ENCODE results near the gene RCAN1.
"Not testable (repeated sequence)": the region's sequence is repeated elsewhere in the genome, so short reads cannot be mapped to it uniquely, and the experiment has no call there.

Gene RCAN1

DNA sequence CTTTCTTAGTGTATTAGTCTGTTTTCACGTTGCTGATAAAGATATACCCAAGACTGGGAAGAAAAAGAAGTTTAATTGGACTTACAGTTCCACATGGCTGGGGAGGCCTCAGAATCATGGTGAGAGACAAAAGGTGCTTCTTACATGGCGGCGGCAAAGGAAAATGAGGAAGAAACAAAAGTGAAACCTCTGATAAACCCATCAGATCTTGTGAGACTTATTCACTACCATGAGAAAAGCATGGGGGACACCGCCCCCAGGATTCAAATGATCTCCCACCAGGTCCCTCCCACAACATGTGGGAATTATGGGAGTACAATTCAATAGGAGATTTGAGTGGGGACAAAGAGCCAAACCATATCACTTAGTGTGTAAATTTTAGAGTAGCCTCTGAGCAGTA is 46.1 kb downstream of the RCAN1 start:
- peak; percentile 14 to 51 for DNase-seq

DNA sequence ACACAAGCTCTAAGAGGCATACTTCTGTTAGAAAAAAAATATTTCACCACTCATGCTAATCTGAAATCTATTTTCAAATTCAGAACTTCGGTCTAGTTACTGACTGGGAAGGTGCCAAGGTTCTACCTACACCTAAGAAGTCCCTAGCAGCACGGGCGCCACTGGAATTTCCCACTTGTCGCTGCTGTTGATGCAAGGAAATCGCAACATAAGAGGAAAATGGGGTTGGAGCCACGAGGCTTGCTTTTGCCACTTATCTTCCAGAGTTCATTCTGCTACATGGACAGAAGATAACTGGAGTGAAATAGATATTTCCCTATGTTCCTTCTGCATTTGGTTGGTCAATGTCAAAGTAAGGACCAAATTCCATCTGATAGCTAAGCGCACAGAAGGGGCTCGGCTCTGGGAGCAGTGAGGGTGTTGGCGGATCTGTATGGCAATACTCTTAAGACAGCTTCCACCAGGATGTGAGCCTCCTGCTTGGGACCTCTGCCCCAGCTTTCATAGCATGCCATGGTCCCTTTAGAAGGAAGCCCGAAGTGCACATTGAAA is 47.2 kb downstream of the RCAN1 start:
- no peak for DNase-seq

GRCh38 chr21:34565238-34565637 is 49.7 kb downstream of the RCAN1 start:
- DNase-seq = no peak

- not testable (repeated sequence) for DNase-seq
Measured at GRCh38 chr21:34563370-34563769, 51.5 kb downstream of the RCAN1 start.

- no peak for DNase-seq
Measured at GRCh38 chr21:34561806-34562205, 53.1 kb downstream of the RCAN1 start.

DNA sequence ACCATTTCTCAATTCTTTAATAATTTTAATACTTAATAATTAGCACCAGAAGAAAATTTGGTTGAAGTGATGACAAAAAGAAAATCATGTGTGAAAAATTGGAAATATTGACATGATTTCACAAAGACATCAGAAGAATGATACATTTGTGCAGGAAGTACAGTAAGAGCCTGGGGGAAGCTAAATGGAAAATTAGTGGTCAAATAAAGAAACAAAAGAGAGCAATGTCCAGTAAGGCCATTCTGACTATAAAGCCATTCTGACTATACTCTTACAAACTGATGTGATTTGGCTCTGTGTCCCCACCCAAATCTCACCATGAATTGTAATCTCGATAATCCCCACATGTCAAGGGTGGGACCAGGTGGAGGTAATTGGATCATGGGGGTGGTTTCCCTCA is 54.3 kb downstream of the RCAN1 start:
- DNase-seq = no peak

DNA sequence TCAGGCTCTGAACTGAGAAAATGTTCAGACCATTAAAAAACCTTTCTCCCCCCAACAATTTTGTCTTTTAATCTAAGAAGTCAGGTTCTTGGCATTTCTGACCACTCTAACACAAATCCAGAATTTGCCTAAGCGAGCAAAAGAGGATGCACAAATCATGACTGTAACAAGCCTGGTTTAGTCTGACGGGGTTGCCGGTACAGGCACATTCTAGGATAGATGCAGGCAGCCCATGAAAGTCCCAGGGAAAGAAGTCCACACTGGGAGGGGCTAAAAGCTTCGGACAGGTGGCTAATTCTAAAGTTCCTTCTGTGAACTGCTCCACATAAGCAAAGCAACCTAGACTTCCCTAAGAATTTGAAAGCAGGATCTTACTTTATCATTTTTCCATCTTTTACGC is 54.9 kb downstream of the RCAN1 start:
- DNase-seq = no peak

- no peak for DNase-seq
Measured at GRCh38 chr21:34559089-34559631, 55.8 kb downstream of the RCAN1 start.

GRCh38 chr21:34558166-34558565 is 56.7 kb downstream of the RCAN1 start:
- DNase-seq = no peak

DNA sequence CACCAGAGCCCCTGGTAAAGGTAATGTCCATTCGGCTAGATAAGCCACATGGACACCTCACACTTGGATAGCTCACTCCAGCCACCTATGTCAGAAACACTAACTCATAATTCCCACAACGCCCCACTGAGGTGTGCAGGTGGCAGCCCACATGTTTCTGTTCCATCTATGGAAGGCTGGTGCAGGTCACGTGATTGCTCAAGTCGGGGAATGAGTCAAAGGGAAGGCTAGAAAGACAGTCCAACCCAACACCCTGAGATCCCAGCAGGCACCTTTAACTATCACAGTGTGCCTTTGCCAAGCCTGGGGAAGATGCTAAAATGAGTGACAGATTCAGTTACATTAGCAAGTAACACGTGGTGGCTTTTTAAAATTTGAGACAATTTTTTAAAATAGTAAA is 57.7 kb downstream of the RCAN1 start:
- DNase-seq = no peak

DNA sequence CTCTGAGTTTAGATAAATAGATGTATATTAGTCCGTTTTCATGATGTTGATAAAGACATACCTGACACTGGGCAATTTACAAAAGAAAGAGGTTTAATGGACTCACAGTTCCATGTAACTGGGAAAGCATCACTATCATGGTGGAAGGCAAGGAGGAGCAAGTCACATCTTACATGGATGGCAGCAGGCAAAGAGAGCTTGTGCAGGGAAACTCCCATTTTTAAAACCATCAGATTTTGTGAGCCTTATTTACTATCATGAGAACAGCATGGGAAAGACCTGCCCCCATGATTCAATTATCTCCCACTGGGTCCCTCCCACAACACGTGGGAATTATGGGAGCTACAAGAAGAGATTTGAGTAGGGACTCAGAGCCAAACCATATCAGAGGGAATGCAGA is 60.2 kb downstream of the RCAN1 start:
- not testable (repeated sequence) for DNase-seq

GRCh38 chr21:34554227-34554626 is 60.7 kb downstream of the RCAN1 start:
- no peak for DNase-seq

GRCh38 chr21:34553151-34553952 is 61.6 kb downstream of the RCAN1 start:
- DNase-seq = no peak

- DNase-seq = no peak
Measured at GRCh38 chr21:34552360-34553098, 62.4 kb downstream of the RCAN1 start.

DNA sequence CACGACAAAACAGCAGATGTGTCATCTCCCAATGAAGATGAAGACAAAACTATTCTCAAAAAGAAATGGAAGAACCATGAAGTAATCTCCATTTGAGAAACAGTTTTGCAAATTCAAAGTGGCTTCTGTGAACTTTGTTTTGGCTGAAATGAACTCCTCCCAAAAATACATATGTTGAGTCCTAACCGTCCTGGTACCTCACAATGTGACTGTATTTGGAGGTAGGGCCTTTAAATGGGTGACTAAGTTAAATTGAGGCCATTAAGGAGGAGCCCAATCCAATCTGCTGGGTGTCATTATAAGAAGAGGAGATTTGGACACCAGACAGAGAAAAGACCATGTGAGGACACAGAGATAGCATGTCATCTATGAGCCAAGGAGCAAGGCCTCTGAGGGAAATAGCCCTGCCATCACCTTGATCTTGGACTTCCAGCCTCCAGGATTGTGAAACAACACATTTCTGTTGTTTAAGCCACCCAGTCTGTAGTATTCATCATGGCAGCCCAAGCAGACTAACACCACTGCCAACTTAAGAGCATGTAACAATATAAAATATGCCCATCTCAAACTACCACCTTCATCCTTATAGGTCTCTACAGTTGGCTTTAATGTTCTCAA is 64.6 kb downstream of the RCAN1 start:
- DNase-seq = no peak

DNA sequence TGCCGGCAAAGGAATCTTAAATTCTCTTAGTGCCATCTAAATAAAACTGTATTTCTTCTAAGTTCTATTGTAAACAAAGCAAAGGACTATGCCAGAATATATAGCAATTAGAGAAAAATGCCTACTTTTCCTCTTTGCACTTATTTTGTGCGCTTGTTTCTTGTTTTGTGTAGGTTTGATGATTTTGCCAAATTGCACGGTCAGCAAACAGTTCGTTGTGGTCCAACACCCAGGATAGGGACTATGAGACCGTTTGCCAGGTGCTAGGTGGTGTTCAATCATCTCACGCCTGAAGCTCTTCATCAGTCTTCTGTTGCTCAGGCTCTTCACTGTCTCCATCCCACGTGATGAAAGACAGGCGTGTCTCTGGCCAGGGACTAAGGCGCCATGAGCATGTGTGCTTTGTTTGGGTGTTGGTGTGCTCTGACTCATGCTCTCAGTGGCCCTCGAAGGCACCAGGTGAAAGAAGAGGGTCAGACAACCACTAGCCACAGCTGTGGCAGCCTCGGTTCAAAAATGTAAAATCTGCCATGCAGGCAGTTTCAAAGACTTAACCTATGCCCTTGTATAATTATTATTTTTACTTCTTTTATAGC is 66.0 kb downstream of the RCAN1 start:
- DNase-seq = no peak

GRCh38 chr21:34546542-34546941 is 68.4 kb downstream of the RCAN1 start:
- DNase-seq = peak; percentile 52 to 61

GRCh38 chr21:34545079-34545884 is 69.6 kb downstream of the RCAN1 start:
- DNase-seq = peak; percentile 98 to 99

- peak; percentile 62 to 80 for DNase-seq
Measured at GRCh38 chr21:34544032-34544496, 70.8 kb downstream of the RCAN1 start.

GRCh38 chr21:34543017-34543416 is 71.9 kb downstream of the RCAN1 start:
- no peak for DNase-seq

DNA sequence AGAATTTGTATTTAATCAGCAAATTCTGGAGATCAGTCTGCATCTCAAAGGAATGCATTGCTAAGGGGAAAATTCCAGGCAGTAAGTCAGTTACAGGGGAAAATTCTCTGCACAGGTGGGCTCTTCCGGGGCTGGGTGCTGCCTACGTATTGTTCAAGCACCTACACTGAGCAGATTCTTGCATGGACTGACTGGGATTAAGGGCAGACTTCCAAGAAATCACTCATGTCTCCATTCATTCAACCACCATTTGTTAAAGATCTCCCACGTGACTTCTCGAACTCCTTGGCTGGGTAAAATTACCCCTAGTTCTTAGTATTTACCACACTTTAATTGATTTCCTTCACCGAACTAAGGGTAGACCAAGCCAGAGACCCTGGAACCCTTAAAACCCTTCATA is 74.7 kb downstream of the RCAN1 start:
- DNase-seq = no peak

GRCh38 chr21:34537838-34538237 is 77.1 kb downstream of the RCAN1 start:
- peak; percentile 63 to 87 for DNase-seq

Data from inflammatory macrophage (primary cell).